HG02885 (cell line): ENCODE results near the gene GLDC.
"Not testable (repeated sequence)": the region's sequence is repeated elsewhere in the genome, so short reads cannot be mapped to it uniquely, and the experiment has no call there.

Source experiments
- ATAC-seq: cut with Tn5 transposase; IDR thresholded peaks from one replicate; pipeline ENCODE4 v1.9.1; 2021; ENCODE audit warnings: mild to moderate bottlenecking; ENCODE audit not compliant: unreplicated experiment, poor library complexity

The GLDC gene

GRCh38 chr9:6625363-6625762, 20.2 kb downstream of the GLDC start:
- ATAC-seq = no peak

GRCh38 chr9:6622784-6623183, 22.7 kb downstream of the GLDC start:
- ATAC-seq = not testable (repeated sequence)

GRCh38 chr9:6620796-6621195, 24.7 kb downstream of the GLDC start:
- ATAC-seq = peak; percentile 29

- peak; percentile 44 for ATAC-seq
Measured at GRCh38 chr9:6620353-6620752, 25.2 kb downstream of the GLDC start.

GRCh38 chr9:6619909-6620308, 25.6 kb downstream of the GLDC start:
- ATAC-seq = peak; percentile 59

- no peak for ATAC-seq
Measured at GRCh38 chr9:6616951-6617602, 28.5 kb downstream of the GLDC start.

- no peak for ATAC-seq
Measured at GRCh38 chr9:6614489-6614888, 31.0 kb downstream of the GLDC start.

GRCh38 chr9:6611865-6612264, 33.7 kb downstream of the GLDC start:
- no peak for ATAC-seq

GRCh38 chr9:6610073-6610472, 35.5 kb downstream of the GLDC start:
- no peak for ATAC-seq

- ATAC-seq = no peak
Measured at GRCh38 chr9:6609497-6610016, 36.0 kb downstream of the GLDC start.

GRCh38 chr9:6605202-6605601, 40.3 kb downstream of the GLDC start:
- peak; percentile 89 for ATAC-seq

GRCh38 chr9:6600426-6600825, 45.1 kb downstream of the GLDC start:
- no peak for ATAC-seq

- no peak for ATAC-seq
Measured at GRCh38 chr9:6600006-6600405, 45.5 kb downstream of the GLDC start.

GRCh38 chr9:6598249-6598725, 47.2 kb downstream of the GLDC start:
- peak; percentile 97 for ATAC-seq

- ATAC-seq = no peak
Measured at GRCh38 chr9:6592791-6593190, 52.7 kb downstream of the GLDC start.

GRCh38 chr9:6592231-6592630, 53.3 kb downstream of the GLDC start:
- ATAC-seq = no peak

GRCh38 chr9:6590772-6591384, 54.7 kb downstream of the GLDC start:
- no peak for ATAC-seq

GRCh38 chr9:6590334-6590733, 55.2 kb downstream of the GLDC start:
- ATAC-seq = no peak

- ATAC-seq = peak; percentile 50
Measured at GRCh38 chr9:6584881-6585597, 60.5 kb downstream of the GLDC start.

GRCh38 chr9:6581253-6581652, 64.3 kb downstream of the GLDC start:
- ATAC-seq = no peak

- no peak for ATAC-seq
Measured at GRCh38 chr9:6579613-6580012, 65.9 kb downstream of the GLDC start.
